ENCODE results near the gene KIF26B.

- no peak for TF ChIP-seq CTCF (IDR thresholded peaks at IDR 0.05)
- no peak for TF ChIP-seq POLR2A (IDR thresholded peaks at IDR 0.05)
These were observed 207.2 kb downstream of the KIF26B start for GRCh38 chr1:245361951-245362350.

All from suprapubic skin (tissue), 3 donors.